ENCODE data around the gene PLA2G15.

DNA sequence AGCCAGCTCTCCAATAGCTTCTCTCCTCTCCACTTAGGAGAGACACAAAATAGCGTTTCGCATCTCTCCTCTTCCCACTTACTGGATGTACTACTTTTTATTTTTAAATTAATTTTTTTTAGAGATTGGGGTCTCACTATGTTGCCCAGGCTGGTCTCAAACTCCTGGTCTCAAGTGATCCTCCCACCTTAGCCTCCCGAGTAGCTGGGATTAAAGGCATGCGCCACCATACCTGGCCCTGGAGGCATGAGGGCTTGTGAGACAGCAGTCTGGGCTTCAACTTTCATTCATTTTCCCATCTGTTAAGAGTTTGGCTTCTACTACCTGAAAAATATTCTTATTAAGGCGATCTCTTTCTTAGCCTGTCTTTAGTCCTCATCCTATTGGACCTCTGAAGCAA is 47.3 kb downstream of the PLA2G15 start:
- TF ChIP-seq, protein P1, sequence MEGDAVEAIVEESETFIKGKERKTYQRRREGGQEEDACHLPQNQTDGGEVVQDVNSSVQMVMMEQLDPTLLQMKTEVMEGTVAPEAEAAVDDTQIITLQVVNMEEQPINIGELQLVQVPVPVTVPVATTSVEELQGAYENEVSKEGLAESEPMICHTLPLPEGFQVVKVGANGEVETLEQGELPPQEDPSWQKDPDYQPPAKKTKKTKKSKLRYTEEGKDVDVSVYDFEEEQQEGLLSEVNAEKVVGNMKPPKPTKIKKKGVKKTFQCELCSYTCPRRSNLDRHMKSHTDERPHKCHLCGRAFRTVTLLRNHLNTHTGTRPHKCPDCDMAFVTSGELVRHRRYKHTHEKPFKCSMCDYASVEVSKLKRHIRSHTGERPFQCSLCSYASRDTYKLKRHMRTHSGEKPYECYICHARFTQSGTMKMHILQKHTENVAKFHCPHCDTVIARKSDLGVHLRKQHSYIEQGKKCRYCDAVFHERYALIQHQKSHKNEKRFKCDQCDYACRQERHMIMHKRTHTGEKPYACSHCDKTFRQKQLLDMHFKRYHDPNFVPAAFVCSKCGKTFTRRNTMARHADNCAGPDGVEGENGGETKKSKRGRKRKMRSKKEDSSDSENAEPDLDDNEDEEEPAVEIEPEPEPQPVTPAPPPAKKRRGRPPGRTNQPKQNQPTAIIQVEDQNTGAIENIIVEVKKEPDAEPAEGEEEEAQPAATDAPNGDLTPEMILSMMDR (IDR thresholded peaks at IDR 0.05), result no peak
- no peak for TF ChIP-seq CHD2 (IDR thresholded peaks at IDR 0.05; ENCODE audit: low read length, partially characterized antibody)
- TF ChIP-seq EHMT2 (IDR thresholded peaks at IDR 0.05; ENCODE audit: low read depth), result no peak
- TF ChIP-seq POLR2A (IDR thresholded peaks at IDR 0.05; ENCODE audit: low read length), result no peak
- no peak for TF ChIP-seq RNF2 (IDR thresholded peaks at IDR 0.05; ENCODE audit: borderline replicate concordance, low read depth)
- TF ChIP-seq, protein P2, sequence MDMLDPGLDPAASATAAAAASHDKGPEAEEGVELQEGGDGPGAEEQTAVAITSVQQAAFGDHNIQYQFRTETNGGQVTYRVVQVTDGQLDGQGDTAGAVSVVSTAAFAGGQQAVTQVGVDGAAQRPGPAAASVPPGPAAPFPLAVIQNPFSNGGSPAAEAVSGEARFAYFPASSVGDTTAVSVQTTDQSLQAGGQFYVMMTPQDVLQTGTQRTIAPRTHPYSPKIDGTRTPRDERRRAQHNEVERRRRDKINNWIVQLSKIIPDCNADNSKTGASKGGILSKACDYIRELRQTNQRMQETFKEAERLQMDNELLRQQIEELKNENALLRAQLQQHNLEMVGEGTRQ (IDR thresholded peaks at IDR 0.05), result no peak
